PC-9 (cell line): Measurements from ENCODE around the gene FES. TPM values are rescaled to one million over a fixed set of nuclear protein-coding genes. Genes with fewer than 3 reads are reported as not detected.

ENCODE experiments used
- BruUV-seq: library from RNA; stranded (reverse); fragments of 400-500 nt; replicated peaks from 2 replicates; lab custom pipeline; 2021; lab: Mats Ljungman, UMichigan
- CTCF ChIA-PET: fragments of 300-600 bp; sonication (Branson Sonifier 250); formaldehyde crosslinking; loops from one replicate; lab custom pipeline; 2022; ENCODE audit warnings: antibody characterized with exemption; lab: Charles Lee
- POLR2A ChIA-PET: fragments of 300-600 bp; sonication (Branson Sonifier 250); formaldehyde crosslinking; loops from one replicate; lab custom pipeline; 2022; ENCODE audit warnings: antibody characterized with exemption; ENCODE audit not compliant: unreplicated experiment; lab: Charles Lee
- DNase-seq, 2 experiments: peaks; one replicate each; pipeline versions ENCODE4 v3.0.0 to v3.0.0-alpha.2; 2015 to 2022; ENCODE audit warnings: mixed read lengths in 1 of 2
- H2AFZ ChIP-seq: fragments of 200-600 bp; sonication (generic); 2 replicates; pipeline ENCODE4 v1.8.1; 2017; ENCODE audit warnings: antibody characterized with exemption
- H3F3A ChIP-seq: fragments of 200-600 bp; sonication (generic); 2 replicates; pipeline ENCODE4 v1.8.1; 2017; ENCODE audit warnings: antibody characterized with exemption, mild to moderate bottlenecking, low read depth; ENCODE audit not compliant: insufficient read depth
- H3K27ac ChIP-seq: fragments of 200-600 bp; sonication (generic); 2 replicates; pipeline ENCODE4 v1.6.1; 2016; ENCODE audit warnings: mixed run types
- H3K27me3 ChIP-seq: fragments of 200-600 bp; sonication (generic); 2 replicates; pipeline ENCODE4 v1.6.1; 2016; ENCODE audit warnings: low read depth, mixed run types; ENCODE audit not compliant: insufficient read depth
- H3K36me3 ChIP-seq: fragments of 200-600 bp; sonication (generic); 2 replicates; pipeline ENCODE4 v1.6.1; 2016; ENCODE audit warnings: low read depth, mixed run types
- H3K4me1 ChIP-seq: fragments of 200-600 bp; sonication (generic); replicated peaks from 2 replicates; pipeline ENCODE4 v1.6.1; 2016; ENCODE audit warnings: mixed run types; ENCODE audit not compliant: insufficient read depth
- H3K4me2 ChIP-seq: fragments of 200-600 bp; sonication (generic); 2 replicates; pipeline ENCODE4 v1.6.1; 2017; ENCODE audit warnings: mixed run types
- H3K4me3 ChIP-seq: fragments of 200-600 bp; sonication (generic); 2 replicates; pipeline ENCODE4 v1.6.1; 2016; ENCODE audit warnings: mixed run types
- H3K79me2 ChIP-seq: fragments of 200-600 bp; sonication (generic); 2 replicates; pipeline ENCODE4 v1.6.1; 2017; ENCODE audit warnings: low read depth, mixed run types
- H3K9me2 ChIP-seq: fragments of 200-600 bp; sonication (generic); 2 replicates; pipeline ENCODE4 v1.8.1; 2017; ENCODE audit warnings: mild to moderate bottlenecking; ENCODE audit not compliant: insufficient read depth
- H3K9me3 ChIP-seq: fragments of 200-600 bp; sonication (generic); 2 replicates; pipeline ENCODE4 v1.8.1; 2016; ENCODE audit warnings: low read depth; ENCODE audit not compliant: insufficient read depth
- H4K20me1 ChIP-seq: fragments of 200-600 bp; sonication (generic); 2 replicates; pipeline ENCODE4 v1.8.1; 2017; ENCODE audit not compliant: insufficient read depth
- EZH2 ChIP-seq: fragments of 200-600 bp; sonication (generic); IDR thresholded peaks from 2 replicates; pipeline ENCODE4 v1.8.0; 2017; ENCODE audit warnings: antibody characterized with exemption, low read depth
- intact Hi-C: fragments of 100-400 bp; cut with micrococcal nuclease; formaldehyde crosslinking; loops from one replicate; pipeline ENCODE4 v1.10.0; 2022; ENCODE audit not compliant: unreplicated experiment
- total RNA-seq: library from RNA; stranded (reverse); gene quantifications from 2 replicates; pipeline ENCODE4 v1.2.3, GENCODE V29; 2021
- TF ChIP-seq, protein P1 (sequence below): fragments of 200-600 bp; sonication (generic); conservative IDR thresholded peaks from 2 replicates; pipeline ENCODE4 v1.6.1; 2017; ENCODE audit warnings: mixed run types, antibody characterized with exemption, mild to moderate bottlenecking, moderate library complexity

Gene FES
- total RNA-seq, 1 experiment from 2014 or later: 3.8 TPM

DNA sequence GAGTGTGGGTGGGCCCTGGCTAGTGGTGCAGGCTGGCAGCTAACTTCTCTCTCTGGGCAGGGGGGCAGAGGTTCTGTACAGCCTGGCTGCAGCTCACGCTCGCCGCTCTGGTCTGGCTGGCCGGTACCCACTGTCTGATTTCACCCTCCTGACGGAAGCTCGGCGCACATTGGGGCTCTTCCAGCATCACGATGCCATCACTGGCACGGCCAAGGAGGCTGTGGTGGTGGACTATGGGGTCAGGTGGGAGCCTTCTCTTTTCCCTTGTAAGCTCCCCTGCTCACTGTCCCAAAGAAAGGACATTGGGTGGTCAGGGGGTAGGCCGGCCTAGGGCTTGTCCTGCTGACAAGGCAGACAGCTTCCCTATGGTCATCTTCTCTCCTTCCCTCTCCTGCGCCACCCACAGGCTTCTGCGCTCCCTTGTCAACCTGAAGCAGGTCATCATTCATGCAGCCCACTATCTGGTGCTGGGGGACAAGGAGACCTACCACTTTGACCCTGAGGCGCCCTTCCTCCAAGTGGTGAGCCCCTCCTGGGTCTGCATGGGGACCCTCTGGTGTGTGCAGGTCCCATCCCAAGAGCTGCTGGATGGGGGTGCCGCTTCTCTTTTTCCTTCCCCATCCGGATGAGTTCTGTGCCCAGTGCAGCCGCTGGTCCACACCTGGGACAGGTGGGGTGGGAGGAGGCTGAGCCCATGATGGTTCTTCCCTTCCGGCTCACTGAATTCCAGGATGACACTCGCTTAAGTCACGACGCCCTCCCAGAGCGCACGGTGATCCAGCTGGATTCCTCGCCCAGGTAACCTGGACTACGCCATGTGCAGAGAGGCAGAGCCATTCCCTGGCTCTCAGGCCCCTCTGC, 26.4 kb downstream of the FES start:
- H3K4me2 ChIP-seq: no peak overlapping the region
- H3K4me1 ChIP-seq: no peaks in the 10 kb centered on the region
- no peaks in the 10 kb centered on the region for H3K27me3 ChIP-seq
- TF ChIP-seq EZH2: no peak
- TF ChIP-seq, protein P1, sequence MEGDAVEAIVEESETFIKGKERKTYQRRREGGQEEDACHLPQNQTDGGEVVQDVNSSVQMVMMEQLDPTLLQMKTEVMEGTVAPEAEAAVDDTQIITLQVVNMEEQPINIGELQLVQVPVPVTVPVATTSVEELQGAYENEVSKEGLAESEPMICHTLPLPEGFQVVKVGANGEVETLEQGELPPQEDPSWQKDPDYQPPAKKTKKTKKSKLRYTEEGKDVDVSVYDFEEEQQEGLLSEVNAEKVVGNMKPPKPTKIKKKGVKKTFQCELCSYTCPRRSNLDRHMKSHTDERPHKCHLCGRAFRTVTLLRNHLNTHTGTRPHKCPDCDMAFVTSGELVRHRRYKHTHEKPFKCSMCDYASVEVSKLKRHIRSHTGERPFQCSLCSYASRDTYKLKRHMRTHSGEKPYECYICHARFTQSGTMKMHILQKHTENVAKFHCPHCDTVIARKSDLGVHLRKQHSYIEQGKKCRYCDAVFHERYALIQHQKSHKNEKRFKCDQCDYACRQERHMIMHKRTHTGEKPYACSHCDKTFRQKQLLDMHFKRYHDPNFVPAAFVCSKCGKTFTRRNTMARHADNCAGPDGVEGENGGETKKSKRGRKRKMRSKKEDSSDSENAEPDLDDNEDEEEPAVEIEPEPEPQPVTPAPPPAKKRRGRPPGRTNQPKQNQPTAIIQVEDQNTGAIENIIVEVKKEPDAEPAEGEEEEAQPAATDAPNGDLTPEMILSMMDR: no peak
- DNase-seq: no peak
- no peak overlapping the region for H3K4me3 ChIP-seq
- CTCF ChIA-PET: no interaction called here
- no peaks in the 10 kb centered on the region for H3K36me3 ChIP-seq
- peaks cover 6% of the 10 kb centered on the region; the same call in 1 of the 2 replicates for H3F3A ChIP-seq
- H4K20me1 ChIP-seq: no peaks in the 10 kb centered on the region
- H3K9me3 ChIP-seq: no peaks in the 10 kb centered on the region
- no peaks in the 10 kb centered on the region for H3K79me2 ChIP-seq
- no TSS peak for BruUV-seq
- POLR2A ChIA-PET: no interaction called here
- H3K9me2 ChIP-seq: no peaks in the 10 kb centered on the region
- intact Hi-C loops: no loop called here
- H3K27ac ChIP-seq: no peak overlapping the region
- H2AFZ ChIP-seq: no peak overlapping the region

DNA sequence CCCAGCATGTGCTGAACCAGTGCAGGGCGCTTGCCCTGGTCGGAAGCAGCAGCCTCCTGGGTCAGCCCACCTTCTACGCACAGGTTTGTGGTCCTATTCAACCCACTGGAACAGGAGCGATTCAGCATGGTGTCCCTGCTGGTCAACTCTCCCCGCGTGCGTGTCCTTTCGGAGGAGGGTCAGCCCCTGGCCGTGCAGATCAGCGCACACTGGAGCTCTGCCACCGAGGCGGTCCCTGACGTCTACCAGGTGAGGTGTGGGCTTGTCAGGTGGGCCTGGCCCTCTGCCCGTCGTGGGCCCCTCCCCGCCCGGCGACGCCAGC, 27.0 kb downstream of the FES start:
- Histone ChIP-seq H3K9me2 (no peaks in the 10 kb centered on the region), H3K4me3 (no peak overlapping the region), H3F3A (peaks cover 6% of the 10 kb centered on the region; the same call in 1 of the 2 replicates), H3K4me1 (no peaks in the 10 kb centered on the region), H3K9me3 (no peaks in the 10 kb centered on the region), H2AFZ (no peak overlapping the region), H3K4me2 (no peak overlapping the region), H4K20me1 (no peaks in the 10 kb centered on the region), H3K79me2 (no peaks in the 10 kb centered on the region), H3K36me3 (no peaks in the 10 kb centered on the region), H3K27me3 (no peaks in the 10 kb centered on the region), H3K27ac (no peak overlapping the region)
- POLR2A ChIA-PET: no interaction called here
- DNase-seq: no peak
- CTCF ChIA-PET: no interaction called here
- BruUV-seq: no TSS peak
- intact Hi-C loops: no loop called here
- TF ChIP-seq, protein P1: no peak
- no peak for TF ChIP-seq EZH2

DNA sequence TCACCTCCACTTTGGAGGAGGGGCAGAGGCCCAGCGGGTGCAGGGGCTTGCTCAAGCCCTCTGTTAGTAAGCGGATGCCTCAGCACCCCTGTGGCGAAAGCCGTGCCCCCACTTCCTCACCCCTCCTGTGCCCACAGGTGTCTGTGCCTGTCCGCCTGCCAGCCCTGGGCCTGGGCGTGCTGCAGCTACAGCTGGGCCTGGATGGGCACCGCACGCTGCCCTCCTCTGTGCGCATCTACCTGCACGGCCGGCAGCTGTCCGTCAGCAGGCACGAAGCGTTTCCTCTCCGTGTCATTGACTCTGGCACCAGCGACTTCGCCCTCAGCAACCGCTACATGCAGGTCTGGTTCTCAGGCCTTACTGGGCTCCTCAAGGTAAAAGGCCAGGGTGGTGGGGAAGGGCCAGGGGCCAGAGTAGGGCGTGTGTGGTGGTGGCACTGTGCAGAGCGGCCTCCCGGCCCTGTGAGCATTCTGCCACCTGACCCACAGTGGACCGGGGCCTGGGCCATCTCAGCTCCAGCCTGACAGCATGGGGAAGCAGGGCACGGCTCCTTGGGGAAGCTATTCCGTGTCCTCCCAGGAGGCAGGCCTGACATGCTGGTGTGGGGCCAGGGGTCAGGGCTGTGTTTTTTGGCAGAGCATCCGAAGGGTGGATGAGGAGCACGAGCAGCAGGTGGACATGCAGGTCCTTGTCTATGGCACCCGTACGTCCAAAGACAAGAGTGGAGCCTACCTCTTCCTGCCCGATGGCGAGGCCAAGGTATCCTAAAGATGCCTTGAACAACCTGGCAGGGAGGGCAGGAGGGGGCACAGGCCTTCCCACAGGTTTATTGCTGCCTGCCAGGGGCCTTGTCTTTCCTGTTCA, 27.8 kb downstream of the FES start:
- no TSS peak for BruUV-seq
- DNase-seq: no peak
- H3K79me2 ChIP-seq: no peaks in the 10 kb centered on the region
- POLR2A ChIA-PET: no interaction called here
- no peak overlapping the region for H3K27ac ChIP-seq
- no peaks in the 10 kb centered on the region for H3K27me3 ChIP-seq
- TF ChIP-seq, protein P1: no peak
- no peak for TF ChIP-seq EZH2
- peaks cover 6% of the 10 kb centered on the region; the same call in 1 of the 2 replicates for H3F3A ChIP-seq
- H3K9me2 ChIP-seq: no peaks in the 10 kb centered on the region
- H3K4me3 ChIP-seq: no peak overlapping the region
- H3K4me2 ChIP-seq: no peak overlapping the region
- CTCF ChIA-PET: no interaction called here
- H3K4me1 ChIP-seq: no peaks in the 10 kb centered on the region
- H3K36me3 ChIP-seq: no peaks in the 10 kb centered on the region
- H3K9me3 ChIP-seq: no peaks in the 10 kb centered on the region
- no peak overlapping the region for H2AFZ ChIP-seq
- intact Hi-C loops: no loop called here
- H4K20me1 ChIP-seq: no peaks in the 10 kb centered on the region
